IgD-negative memory B cell (primary cell): Measurements from ENCODE around the gene OR4C3. TPM values are rescaled to one million over a fixed set of nuclear protein-coding genes. Genes with fewer than 3 reads are reported as not detected.
"Not testable (repeated sequence)": the region's sequence is repeated elsewhere in the genome, so short reads cannot be mapped to it uniquely, and the experiment has no call there.

ENCODE experiments used
- H3K27ac Mint-ChIP-seq, 3 donors: one replicate each; pipeline ENCODE4 v1.8.0; 2020 to 2022; ENCODE audit warnings: mild to moderate bottlenecking in 3 of 3, mixed read lengths in 3 of 3, moderate library complexity in 1 of 3
- H3K27me3 Mint-ChIP-seq: one replicate; pipeline ENCODE4 v1.8.0; 2021; ENCODE audit warnings: mixed read lengths
- H3K36me3 Mint-ChIP-seq: one replicate; pipeline ENCODE4 v1.8.0; 2020; ENCODE audit warnings: mild to moderate bottlenecking, mixed read lengths
- H3K4me1 Mint-ChIP-seq, 3 donors: one replicate each; pipeline ENCODE4 v1.8.0; 2020 to 2022; ENCODE audit warnings: mixed read lengths in 3 of 3, mild to moderate bottlenecking in 1 of 3
- H3K4me3 Mint-ChIP-seq, 4 donors: one replicate each; pipeline ENCODE4 v1.8.0; 2020 to 2022; ENCODE audit warnings: mild to moderate bottlenecking in 4 of 4, mixed read lengths in 4 of 4, moderate library complexity in 3 of 4
- H3K9me3 Mint-ChIP-seq, 3 donors: one replicate each; pipeline ENCODE4 v1.8.0; 2020 to 2021; ENCODE audit warnings: mixed read lengths in 3 of 3, mild to moderate bottlenecking in 1 of 3
- polyA plus RNA-seq: library from polyadenylated mRNA; unstranded; fragments of 300-500 nt; fragmentation: Illumina TruSeq; gene quantifications from one replicate; pipeline ENCODE4 v1.2.3, GENCODE V29; 2021

Gene OR4C3
- not detected for polyA plus RNA-seq

DNA sequence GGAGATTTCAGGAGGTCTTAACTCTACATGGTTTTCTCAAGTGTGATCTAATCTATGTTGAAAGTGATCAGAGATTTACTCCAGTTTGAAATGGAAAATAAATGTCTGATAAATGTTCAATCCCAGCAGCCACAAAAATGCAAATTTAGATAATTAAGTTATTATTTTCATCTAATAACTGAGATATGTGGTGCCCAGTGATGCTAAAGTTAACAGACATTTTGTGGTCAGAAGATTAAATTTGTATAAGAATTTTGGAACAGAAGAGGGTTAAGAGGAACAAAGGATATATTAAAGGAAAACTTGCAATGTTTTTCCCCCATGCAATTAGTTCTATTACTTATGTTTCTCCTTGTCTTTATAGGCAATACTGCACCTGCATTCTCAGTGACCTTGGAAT is at the start of gene OR4C3:
OR4C3 (plus strand) TSS at position 301 of the 400 bp plus-strand sequence. CDS start 102 bp downstream, outside the sequence.
- not testable (repeated sequence) for H3K36me3 Mint-ChIP-seq, H3K4me3 Mint-ChIP-seq, H3K27me3 Mint-ChIP-seq, H3K4me1 Mint-ChIP-seq, H3K27ac Mint-ChIP-seq, H3K9me3 Mint-ChIP-seq

DNA sequence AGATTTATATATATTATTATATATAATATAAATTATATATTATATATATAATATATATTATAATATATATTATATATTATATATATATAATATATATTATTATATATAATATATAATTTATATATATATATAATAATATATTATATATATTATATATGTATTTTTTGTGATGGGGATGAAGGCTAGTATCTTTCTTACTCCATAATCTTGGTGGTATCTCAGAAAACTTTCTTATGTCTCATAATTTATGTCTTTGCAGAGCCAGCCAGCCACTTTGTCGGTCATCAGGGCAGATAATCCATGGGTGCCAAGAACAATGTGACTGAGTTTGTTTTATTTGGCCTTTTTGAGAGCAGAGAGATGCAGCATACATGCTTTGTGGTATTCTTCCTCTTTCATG is 18.8 kb upstream of the OR4C3 start, which contains the start of gene OR4S1:
OR4S1 (plus strand) TSS at position 301 of the 400 bp plus-strand sequence; CDS start at position 301, 0 bp downstream.
- Mint-ChIP-seq H3K9me3 (peaks cover 0 to 2% (median 0%) of the 10 kb centered on the region in 3 donors), H3K4me3 (no peak within 1 kb of the TSS), H3K4me1 (no peaks in the 10 kb centered on the region), H3K27ac (no peak within 1 kb of the TSS), H3K36me3 (no peaks in the 10 kb centered on the region), H3K27me3 (peaks cover 10% of the 10 kb centered on the region)

DNA sequence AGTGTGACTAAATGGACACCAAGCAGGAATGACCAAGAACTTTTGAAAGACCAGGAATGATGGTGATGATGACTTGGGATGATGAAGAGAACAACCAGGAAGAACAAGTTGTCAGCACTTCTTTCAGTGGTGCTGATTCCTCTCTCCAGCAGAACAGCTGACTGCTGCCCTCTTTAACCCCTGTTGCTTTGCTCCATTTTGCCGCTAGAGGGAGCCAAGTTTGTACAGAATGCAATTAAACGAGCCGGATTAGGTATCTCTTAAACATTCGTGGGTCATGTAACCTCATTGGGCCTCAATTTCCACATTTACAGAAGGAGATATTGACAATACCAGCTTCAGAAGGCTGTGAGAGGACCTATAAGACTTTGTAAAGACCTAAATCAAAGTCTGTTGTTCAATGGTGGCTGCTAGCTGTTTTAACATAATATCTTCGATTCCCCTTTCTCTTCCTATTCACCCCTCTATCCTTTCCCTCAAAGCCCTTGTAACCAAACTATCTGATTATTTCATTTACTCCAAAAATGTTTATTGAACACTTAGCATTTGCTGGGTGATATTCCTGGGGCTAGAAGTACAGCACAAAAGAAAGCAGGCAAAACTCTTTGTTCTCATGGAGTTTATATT is 16.8 kb upstream of the OR4C3 start:
- Mint-ChIP-seq H3K9me3 (no peaks in the 10 kb centered on the region), H3K4me1 (no peaks in the 10 kb centered on the region), H3K27me3 (peaks cover 10% of the 10 kb centered on the region), H3K4me3 (no peak overlapping the region), H3K27ac (no peak overlapping the region), H3K36me3 (no peaks in the 10 kb centered on the region)

DNA sequence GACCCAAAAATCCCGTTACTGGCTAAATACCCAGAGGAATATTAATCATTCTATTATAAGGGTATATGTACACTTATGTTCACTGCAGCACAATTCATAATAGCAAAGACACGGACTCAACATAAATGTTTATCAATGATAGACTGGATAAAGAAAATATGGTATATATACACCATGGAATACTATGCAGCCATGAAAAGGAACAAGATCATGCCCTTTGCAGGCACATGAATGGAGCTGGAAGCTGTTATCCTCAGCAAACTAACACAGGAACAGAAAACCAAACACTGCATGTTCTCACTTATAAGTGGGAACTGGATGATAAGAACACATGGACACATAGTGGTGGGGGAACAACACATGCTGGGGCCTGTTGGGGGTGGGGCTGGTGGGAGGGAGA is 11.1 kb upstream of the OR4C3 start:
- not testable (repeated sequence) for H3K4me1 Mint-ChIP-seq, H3K27me3 Mint-ChIP-seq, H3K36me3 Mint-ChIP-seq, H3K27ac Mint-ChIP-seq
- peaks cover 2 to 16% (median 8%) of the 10 kb centered on the region in 3 donors for H3K9me3 Mint-ChIP-seq
- peak overlapping the region in 1 of 4 donors; percentile 3 for H3K4me3 Mint-ChIP-seq

DNA sequence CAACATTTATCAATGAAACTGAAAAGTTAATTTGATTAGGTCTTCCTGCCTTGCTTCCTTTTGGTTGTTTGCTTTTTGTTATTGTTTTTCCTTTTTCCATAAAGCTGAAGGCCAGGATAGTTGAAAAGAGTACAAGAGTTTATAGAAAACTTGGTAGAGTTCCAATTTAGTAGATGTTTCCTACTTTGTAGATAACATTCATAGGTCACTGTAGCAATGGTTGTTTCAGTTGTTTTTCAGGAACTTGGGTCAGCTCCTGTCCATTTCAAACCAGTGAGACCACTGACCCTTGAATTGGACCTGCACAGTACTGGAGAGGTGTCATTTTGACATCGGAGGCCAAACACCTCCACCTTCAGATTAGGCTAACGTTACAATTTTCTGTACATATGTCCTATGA is 4.9 kb upstream of the OR4C3 start:
- H3K27me3 Mint-ChIP-seq, H3K9me3 Mint-ChIP-seq, H3K27ac Mint-ChIP-seq, H3K4me1 Mint-ChIP-seq, H3K36me3 Mint-ChIP-seq, H3K4me3 Mint-ChIP-seq: not testable (repeated sequence)

DNA sequence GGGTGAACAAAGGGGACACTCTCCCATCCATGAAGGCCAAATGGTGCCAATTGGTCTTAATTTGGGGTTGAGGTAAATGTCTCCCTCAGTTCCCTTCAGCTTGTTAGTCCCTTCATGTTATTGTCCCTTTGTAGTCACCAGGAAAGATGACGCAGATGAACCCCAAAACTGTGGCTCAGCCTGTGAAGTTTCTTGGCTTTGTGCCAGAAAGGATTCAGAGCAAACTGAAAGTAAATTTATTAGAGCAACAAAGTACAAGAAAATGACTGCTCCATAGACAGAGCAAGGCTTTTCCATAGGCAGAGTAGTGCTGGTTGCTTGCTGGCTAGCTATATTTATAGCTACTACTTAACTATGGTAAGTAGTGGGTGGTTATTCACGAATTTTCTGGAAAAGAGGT is 16.7 kb downstream of the OR4C3 start:
- H3K27me3 Mint-ChIP-seq: no peaks in the 10 kb centered on the region
- no peak overlapping the region for H3K27ac Mint-ChIP-seq
- peaks cover 2% of the 10 kb centered on the region for H3K36me3 Mint-ChIP-seq
- no peak overlapping the region for H3K4me3 Mint-ChIP-seq
- peaks cover 0 to 3% (median 0%) of the 10 kb centered on the region in 3 donors for H3K4me1 Mint-ChIP-seq
- H3K9me3 Mint-ChIP-seq: peaks cover 0 to 4% (median 3%) of the 10 kb centered on the region in 3 donors

DNA sequence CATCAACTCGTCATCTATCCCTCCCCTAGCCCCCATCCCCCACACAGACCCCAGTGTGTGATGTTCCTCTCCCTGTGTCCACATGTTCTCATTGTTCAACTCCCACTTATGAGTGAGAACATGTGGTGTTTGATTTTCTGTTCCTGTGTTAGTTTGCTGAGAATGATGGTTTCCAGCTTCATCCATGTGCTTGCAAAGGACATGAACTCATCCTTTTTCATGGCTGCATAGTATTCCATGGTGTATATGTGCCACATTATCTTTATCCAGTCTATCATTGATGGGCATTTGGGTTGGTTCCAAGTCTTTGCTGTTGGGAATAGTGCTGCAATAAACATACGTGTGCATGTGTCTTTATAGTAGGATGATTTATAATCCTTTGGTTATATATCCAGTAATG is 17.8 kb downstream of the OR4C3 start:
- H3K36me3 Mint-ChIP-seq, H3K4me1 Mint-ChIP-seq, H3K27ac Mint-ChIP-seq, H3K4me3 Mint-ChIP-seq, H3K9me3 Mint-ChIP-seq, H3K27me3 Mint-ChIP-seq: not testable (repeated sequence)

DNA sequence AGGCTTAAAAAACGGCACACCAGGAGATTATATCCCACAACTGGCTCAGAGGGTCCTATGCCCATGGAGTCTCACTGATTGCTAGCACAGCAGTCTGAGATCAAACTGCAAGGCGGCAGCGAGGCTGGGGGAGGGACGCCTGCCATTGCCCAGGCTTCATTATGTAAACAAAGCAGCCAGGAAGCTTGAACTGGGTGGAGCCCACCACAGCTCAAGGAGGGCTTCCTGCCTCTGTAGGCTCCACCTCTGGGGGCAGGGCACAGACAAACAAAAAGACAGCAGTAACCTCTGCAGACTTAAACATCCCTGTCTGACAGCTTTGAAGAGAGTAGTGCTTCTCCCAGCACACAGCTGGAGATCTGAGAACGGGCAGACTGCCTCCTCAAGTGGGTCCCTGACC is 21.6 kb downstream of the OR4C3 start:
- not testable (repeated sequence) for H3K4me3 Mint-ChIP-seq, H3K36me3 Mint-ChIP-seq, H3K27me3 Mint-ChIP-seq, H3K4me1 Mint-ChIP-seq
- peaks cover 0 to 12% (median 5%) of the 10 kb centered on the region in 3 donors for H3K9me3 Mint-ChIP-seq
- peak overlapping the region in 1 of 3 donors; percentile 23 for H3K27ac Mint-ChIP-seq

DNA sequence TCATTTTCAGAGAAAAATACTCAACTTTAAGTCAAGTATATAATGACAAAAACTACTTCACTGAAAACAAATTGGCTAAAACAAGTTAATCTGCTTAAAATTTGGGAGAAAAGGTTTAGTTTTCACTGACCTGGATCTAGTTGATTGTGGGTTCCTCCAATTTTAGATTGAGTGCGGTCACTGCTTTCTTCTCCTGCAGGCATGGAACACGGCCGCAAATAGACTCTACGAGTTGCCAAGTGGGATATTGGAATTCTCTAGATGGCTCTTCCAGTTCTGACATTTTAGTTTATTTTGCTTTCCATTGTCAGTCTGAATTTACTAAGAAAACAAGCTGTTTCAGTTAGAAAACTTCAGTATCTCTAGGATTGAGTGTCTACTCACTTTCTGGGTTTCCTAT is 29.3 kb downstream of the OR4C3 start:
- Mint-ChIP-seq H3K36me3 (no peaks in the 10 kb centered on the region), H3K4me3 (no peak overlapping the region), H3K9me3 (peaks cover 0 to 5% (median 4%) of the 10 kb centered on the region in 3 donors), H3K27me3 (peaks cover 2% of the 10 kb centered on the region), H3K4me1 (no peaks in the 10 kb centered on the region), H3K27ac (no peak overlapping the region)

DNA sequence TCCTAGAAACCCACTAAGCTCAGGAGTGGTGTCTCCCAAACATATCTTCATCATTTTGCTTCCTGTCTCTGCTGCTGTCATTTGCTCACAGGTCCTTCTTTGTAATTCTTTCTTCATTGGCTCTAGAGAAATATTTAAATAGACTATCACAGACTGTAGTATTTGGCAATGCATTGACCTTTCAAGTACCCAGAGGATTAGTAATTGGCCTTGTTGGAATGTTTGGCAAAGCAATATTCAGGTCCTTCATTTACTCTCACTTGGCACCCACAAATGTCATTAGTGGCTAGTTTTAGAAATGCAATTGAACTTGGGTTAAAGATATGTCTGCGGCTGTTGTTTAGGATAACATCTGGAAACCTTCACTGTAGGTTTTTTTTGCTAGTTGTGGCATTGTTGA is 30.0 kb downstream of the OR4C3 start:
- no peak overlapping the region for H3K4me3 Mint-ChIP-seq
- H3K9me3 Mint-ChIP-seq: peaks cover 0 to 5% (median 4%) of the 10 kb centered on the region in 3 donors
- no peaks in the 10 kb centered on the region for H3K4me1 Mint-ChIP-seq
- H3K36me3 Mint-ChIP-seq: no peaks in the 10 kb centered on the region
- peaks cover 2% of the 10 kb centered on the region for H3K27me3 Mint-ChIP-seq
- no peak overlapping the region for H3K27ac Mint-ChIP-seq

DNA sequence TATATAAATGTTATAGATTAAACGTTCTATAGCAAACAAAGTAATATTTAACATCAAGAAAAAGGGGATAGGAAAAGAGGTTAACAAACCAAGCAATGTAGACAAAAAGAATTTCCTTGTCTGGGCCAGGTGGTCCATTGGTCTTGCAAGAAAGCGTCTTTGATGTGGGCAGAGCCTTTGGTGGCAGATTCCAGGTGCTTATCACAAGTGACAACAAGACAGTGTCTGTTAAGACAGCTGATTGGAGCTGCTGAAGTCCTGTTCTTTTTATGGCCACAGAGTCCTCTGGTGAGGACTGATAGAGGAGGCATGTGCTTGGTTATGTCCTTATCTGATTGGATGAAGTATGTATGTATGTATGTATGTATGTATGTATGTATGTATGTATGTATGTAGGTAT is 36.6 kb downstream of the OR4C3 start:
- H3K27me3 Mint-ChIP-seq, H3K4me3 Mint-ChIP-seq, H3K36me3 Mint-ChIP-seq, H3K27ac Mint-ChIP-seq, H3K4me1 Mint-ChIP-seq: not testable (repeated sequence)
- peaks cover 0 to 12% (median 4%) of the 10 kb centered on the region in 3 donors for H3K9me3 Mint-ChIP-seq

DNA sequence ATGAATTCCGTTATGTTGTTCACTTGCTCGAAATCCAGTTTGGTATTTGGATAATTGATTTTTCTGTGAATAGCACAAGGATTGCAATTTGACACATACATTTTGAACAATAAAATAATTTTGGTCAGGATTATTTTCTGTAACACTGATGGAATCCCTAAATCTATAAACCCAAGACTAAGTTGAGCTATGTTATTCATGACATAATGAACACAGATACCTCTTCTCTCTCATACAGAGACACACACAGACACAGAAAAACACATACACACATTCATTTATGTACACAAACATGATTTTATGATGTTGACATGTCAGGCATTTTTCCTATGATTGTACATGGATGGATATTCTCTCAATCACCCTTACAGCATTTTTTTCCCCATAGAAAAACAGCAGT is 41.6 kb downstream of the OR4C3 start, which contains the start of gene OR4C5:
OR4C5 (minus strand) TSS at position 101 of the 400 bp plus-strand sequence; CDS start at position 101, 0 bp downstream.
- Mint-ChIP-seq H3K36me3 (no peaks in the 10 kb centered on the region), H3K27me3 (peaks cover 3% of the 10 kb centered on the region), H3K4me1 (no peaks in the 10 kb centered on the region), H3K9me3 (peaks cover 0 to 9% (median 2%) of the 10 kb centered on the region in 3 donors), H3K27ac (no peak within 1 kb of the TSS), H3K4me3 (no peak within 1 kb of the TSS)

Other genes starting within 250 kb of the OR4C3 start
- not detected for gene OR4B1, start 108.1 kb upstream of the OR4C3 start, polyA plus RNA-seq
- gene OR4X2, start 79.8 kb upstream of the OR4C3 start, polyA plus RNA-seq: not detected
- not detected for gene OR4X1, start 61.1 kb upstream of the OR4C3 start, polyA plus RNA-seq
- gene OR4S1, start 18.7 kb upstream of the OR4C3 start, polyA plus RNA-seq: not detected
- not detected for gene OR4C5, start 41.5 kb downstream of the OR4C3 start, polyA plus RNA-seq
- gene OR4A47, start 163.9 kb downstream of the OR4C3 start, polyA plus RNA-seq: not detected